ENCODE measurements around the gene TNNT1. TPM values are rescaled to one million over a fixed set of nuclear protein-coding genes. Genes with fewer than 3 reads are reported as not detected.

The TNNT1 gene
- polyA plus RNA-seq, 1 donor from 2014 or later: 6.2 TPM

- Histone ChIP-seq H2AFZ (ENCODE audit: low read depth, low read length) (no peak overlapping the region), H3K36me3 (ENCODE audit: insufficient read depth, low read length) (no peaks in the 10 kb centered on the region), H3F3A (ENCODE audit: insufficient read depth, low read length, poor library complexity, severe bottlenecking) (no peaks in the 10 kb centered on the region), H3K27me3 (ENCODE audit: insufficient read depth, low read depth, low read length) (no peaks in the 10 kb centered on the region), H3K4me2 (ENCODE audit: low read length) (peak overlapping the region; percentile 63), H3K9ac (ENCODE audit: low read length) (peak overlapping the region; percentile 78), H4K20me1 (ENCODE audit: insufficient read depth) (no peaks in the 10 kb centered on the region), H3K4me3 (ENCODE audit: low read length) (peak overlapping the region; percentile 90), H3K27ac (ENCODE audit: low read length) (peak overlapping the region; percentile 3), H3K9me3 (ENCODE audit: low read length) (no peaks in the 10 kb centered on the region), H3K79me2 (replicated peaks; ENCODE audit: insufficient read depth, low read length) (peaks cover 3% of the 10 kb centered on the region), H3K9me2 (ENCODE audit: insufficient read depth, low read length) (no peaks in the 10 kb centered on the region)
- TF ChIP-seq EZH2 (IDR thresholded peaks at IDR 0.05; ENCODE audit: borderline replicate concordance, insufficient read depth, low read length, poor library complexity, severe bottlenecking) (no peak), POLR2AphosphoS5 (IDR thresholded peaks at IDR 0.05) (no peak), REST (IDR thresholded peaks at IDR 0.05; ENCODE audit: borderline replicate concordance) (no peak), MXI1 (conservative IDR thresholded peaks at IDR 0.05; ENCODE audit: poor library complexity, severe bottlenecking) (no peak), CTCF (IDR thresholded peaks at IDR 0.05; ENCODE audit: poor library complexity, severe bottlenecking) (peak; percentile 61)
Measured at GRCh38 chr19:55088543-55089341, 60.3 kb downstream of the TNNT1 start.

GRCh38 chr19:55088021-55088451 lies 61.0 kb downstream of the TNNT1 start:
- Histone ChIP-seq H3K9me2 (ENCODE audit: insufficient read depth, low read length) (no peaks in the 10 kb centered on the region), H3F3A (ENCODE audit: insufficient read depth, low read length, poor library complexity, severe bottlenecking) (no peaks in the 10 kb centered on the region), H3K36me3 (ENCODE audit: insufficient read depth, low read length) (no peaks in the 10 kb centered on the region), H3K4me2 (ENCODE audit: low read length) (peak overlapping the region; percentile 63), H4K20me1 (ENCODE audit: insufficient read depth) (no peaks in the 10 kb centered on the region), H3K27me3 (ENCODE audit: insufficient read depth, low read depth, low read length) (no peaks in the 10 kb centered on the region), H2AFZ (ENCODE audit: low read depth, low read length) (no peak overlapping the region), H3K27ac (ENCODE audit: low read length) (peak overlapping the region; percentile 74), H3K9ac (ENCODE audit: low read length) (peak overlapping the region; percentile 78), H3K9me3 (ENCODE audit: low read length) (no peaks in the 10 kb centered on the region), H3K79me2 (replicated peaks; ENCODE audit: insufficient read depth, low read length) (peaks cover 3% of the 10 kb centered on the region), H3K4me3 (ENCODE audit: low read length) (peak overlapping the region; percentile 90)
- TF ChIP-seq CTCF (IDR thresholded peaks at IDR 0.05; ENCODE audit: poor library complexity, severe bottlenecking): no peak
- no peak for TF ChIP-seq EZH2 (IDR thresholded peaks at IDR 0.05; ENCODE audit: borderline replicate concordance, insufficient read depth, low read length, poor library complexity, severe bottlenecking)
- no peak for TF ChIP-seq RAD21 (conservative IDR thresholded peaks at IDR 0.05)
- no peak for TF ChIP-seq TAF1 (IDR thresholded peaks at IDR 0.05; ENCODE audit: low read depth)
- TF ChIP-seq EP300 (conservative IDR thresholded peaks at IDR 0.05; ENCODE audit: poor library complexity, severe bottlenecking): no peak
- no peak for TF ChIP-seq SMC3 (conservative IDR thresholded peaks at IDR 0.05; ENCODE audit: poor library complexity)
- TF ChIP-seq POLR2AphosphoS5 (IDR thresholded peaks at IDR 0.05): no peak
- no peak for TF ChIP-seq MXI1 (conservative IDR thresholded peaks at IDR 0.05; ENCODE audit: poor library complexity, severe bottlenecking)
- TF ChIP-seq REST (IDR thresholded peaks at IDR 0.05; ENCODE audit: borderline replicate concordance): no peak

Data from neural cell (in vitro differentiated cells).